GM12892 (cell line): ENCODE measurements around the gene EXD3.

ENCODE experiments used
- DNase-seq: peaks from one replicate; pipeline ENCODE4 v3.0.0; 2011; ENCODE audit not compliant: insufficient read length
- FAIRE-seq: peaks from 2 replicates; lab custom pipeline; 2011; peaks lifted over from hg19 to GRCh38; lab: Jason Lieb, UNC
- POLR2A ChIP-seq: IDR thresholded peaks from 2 replicates; pipeline ENCODE4 v1.6.1; 2011; ENCODE audit warnings: low read depth, low read length, control low read depth
- POLR2AphosphoS5 ChIP-seq: IDR thresholded peaks from 2 replicates; pipeline ENCODE4 v1.6.1; 2011; ENCODE audit warnings: low read depth, low read length, control low read depth
- TAF1 ChIP-seq: IDR thresholded peaks from 2 replicates; pipeline ENCODE4 v1.6.1; 2011; ENCODE audit warnings: low read depth, mild to moderate bottlenecking, control low read depth, low read length, borderline replicate concordance

Gene EXD3

DNA sequence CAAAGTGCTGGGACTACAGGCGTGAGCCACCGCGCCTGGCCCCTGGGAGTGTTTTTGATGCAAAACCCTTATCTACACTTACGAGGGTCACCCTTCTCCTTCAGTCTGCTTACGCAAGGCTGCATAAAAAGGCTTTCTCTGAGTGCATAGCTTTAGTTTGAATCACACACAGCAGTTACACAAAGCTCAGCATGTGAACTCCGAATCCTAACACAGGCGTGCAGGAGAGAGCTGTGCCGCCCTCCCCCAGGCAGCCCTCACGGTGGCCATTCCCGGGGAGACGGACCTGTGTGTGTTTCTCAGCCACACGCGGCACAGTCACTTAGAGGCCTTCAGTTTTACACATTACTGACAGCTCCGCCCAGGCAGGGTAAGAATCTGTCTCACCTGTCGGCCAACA lies 26.7 kb downstream of the EXD3 start:
- DNase-seq (no peak), FAIRE-seq (no peak)
- TF ChIP-seq TAF1 (no peak), POLR2A (no peak)

DNA sequence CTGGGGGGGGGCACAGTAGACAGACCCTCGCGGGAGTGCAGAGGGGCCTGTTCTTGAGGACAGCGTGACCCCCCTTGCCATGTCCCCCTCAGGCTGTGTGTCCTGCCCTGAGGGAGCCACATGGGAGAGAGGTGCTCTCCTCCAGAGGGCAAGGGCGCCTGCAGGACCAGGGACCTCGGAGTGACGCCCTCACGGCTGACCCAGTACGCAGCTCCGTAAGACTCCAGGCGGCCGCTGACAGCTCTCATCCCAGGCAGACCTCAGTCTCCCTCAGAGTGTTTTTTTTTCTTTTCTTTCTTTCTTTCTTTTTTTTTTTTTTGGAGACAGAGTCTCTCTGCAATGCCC lies 27.3 kb downstream of the EXD3 start:
- DNase-seq, result no peak

DNA sequence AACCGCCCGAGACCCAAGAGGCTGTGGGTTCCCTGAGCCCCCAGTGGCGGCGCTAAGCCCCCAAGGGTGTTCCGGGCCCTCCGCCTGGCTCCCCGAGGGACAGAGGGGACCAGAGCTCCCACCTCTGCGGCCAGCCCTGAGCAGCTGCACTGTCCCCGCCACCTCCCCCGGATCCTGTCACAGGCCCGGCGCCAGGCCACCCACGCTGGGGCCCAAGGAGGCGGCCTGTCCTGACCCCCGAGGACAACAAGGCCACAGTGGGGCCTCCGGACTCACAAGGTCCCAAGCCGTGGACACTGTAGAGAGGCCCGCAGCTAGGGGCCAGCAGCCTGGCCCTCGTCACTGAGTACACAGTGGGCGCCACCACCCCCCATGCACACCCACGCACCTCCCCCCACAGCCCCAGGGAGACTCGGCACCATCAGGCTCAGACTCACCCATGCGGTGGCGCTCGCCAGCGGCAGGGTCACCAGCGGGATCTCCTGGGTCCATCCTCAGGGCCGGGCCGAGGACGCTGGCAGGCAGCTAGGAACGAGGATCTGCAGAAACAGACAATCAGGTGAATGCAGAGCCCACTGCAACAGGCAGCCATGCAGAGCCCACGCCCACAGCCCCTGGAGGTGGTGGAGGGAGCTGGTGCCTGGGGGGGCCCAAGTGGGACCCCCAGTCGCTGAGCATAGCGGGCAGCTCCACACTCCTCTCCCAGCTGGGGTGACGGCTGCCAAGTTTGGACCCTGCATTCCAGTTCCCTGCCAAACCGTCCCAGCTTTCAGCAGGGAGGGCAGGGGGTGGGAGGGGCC lies 27.9 kb downstream of the EXD3 start:
- FAIRE-seq, result no peak
- no peak for TF ChIP-seq POLR2AphosphoS5
- no peak for TF ChIP-seq TAF1
- no peak for TF ChIP-seq POLR2A
- DNase-seq, result no peak

More for the DNA sequence above, 27.3 kb downstream of the EXD3 start:
- no peak for FAIRE-seq
- TF ChIP-seq POLR2A (no peak), POLR2AphosphoS5 (no peak), TAF1 (no peak)

DNA sequence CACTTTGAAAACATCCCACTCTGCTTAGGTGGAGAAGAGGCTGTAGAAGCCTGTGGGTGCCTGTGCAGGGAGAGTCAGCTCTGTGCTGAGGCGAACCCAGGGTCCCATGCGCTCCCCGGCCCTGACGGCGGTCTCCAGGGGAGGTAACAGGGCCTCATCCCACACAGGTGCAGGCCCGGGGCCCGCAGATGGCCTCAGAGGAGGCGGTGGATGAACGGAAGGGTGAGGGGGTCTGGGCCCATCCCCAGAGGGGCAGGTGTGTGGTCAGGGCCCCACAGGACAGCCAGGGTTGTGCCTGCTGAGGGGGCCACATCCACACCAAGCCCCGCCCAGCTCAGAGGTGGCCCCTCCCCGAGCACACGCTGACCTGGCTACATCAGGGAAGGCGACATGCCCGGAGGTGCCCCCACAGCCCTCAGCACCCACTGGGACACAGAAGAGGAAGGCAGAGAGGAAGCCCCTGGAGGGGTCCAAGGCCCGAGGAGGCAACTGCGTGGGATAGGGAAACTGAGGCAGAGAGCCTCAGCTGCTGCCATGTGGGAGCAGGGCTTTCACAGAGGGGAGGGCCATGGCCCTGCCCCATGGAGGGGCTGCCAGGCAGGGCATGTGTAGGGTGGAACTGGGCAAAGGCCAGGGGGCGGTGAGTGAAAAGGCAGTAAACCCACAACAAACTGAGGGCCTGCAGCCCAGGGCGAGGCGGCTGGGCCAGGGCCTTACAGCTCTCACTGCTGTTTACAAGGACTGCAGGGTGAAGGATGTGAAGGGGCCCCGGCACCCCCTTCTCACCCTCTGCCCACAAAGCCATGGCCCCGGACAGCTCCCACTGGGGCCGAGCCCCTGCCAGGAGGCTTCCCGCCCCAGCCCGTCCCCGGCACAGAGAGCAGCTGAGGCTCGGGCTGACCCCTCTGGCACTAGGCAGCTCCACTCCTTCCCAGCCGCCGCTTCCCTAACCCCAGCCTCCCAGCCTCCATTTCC lies 29.5 kb downstream of the EXD3 start:
- TF ChIP-seq POLR2A, result no peak
- TF ChIP-seq TAF1, result no peak
- TF ChIP-seq POLR2AphosphoS5, result no peak
- DNase-seq (no peak), FAIRE-seq (no peak)

DNA sequence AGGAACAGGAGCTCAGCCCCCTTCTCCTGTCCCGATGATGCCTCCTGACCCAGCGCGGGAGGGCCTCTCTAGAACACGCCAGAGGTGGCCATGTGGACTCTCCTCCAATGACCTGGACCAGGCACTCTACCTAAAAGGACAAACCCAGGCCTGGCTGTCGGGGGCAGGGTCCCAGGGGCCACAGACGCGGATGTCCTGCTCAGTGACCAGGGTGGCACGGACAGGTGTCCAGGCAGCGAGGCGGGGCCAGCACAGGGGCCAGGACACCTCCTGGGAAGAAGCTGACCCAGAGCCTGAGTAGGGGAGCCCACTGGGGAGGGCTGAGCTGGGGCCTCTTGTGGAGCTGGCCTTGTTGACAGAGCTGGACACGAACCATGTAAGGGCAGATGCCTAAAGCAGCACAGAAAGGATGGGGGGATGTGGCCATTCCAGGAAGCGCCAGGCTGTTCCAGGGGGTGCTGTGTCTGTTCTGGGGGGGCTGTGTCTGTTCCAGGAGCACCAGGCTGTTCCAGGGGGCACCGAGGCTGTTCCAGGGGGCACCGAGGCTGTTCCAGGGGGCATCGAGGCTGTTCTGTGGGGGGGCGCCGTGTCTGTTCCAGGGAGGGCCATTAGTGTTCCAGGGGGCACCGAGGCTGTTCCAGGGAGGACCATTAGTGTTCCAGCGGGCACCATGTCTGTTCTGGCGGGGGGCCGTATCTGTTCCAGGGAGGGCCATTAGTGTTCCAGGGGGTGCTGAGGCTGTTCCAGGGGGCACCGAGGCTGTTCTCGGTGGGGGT lies 30.5 kb downstream of the EXD3 start:
- no peak for TF ChIP-seq TAF1
- TF ChIP-seq POLR2A, result no peak
- TF ChIP-seq POLR2AphosphoS5, result no peak
- DNase-seq (no peak), FAIRE-seq (no peak)

DNA sequence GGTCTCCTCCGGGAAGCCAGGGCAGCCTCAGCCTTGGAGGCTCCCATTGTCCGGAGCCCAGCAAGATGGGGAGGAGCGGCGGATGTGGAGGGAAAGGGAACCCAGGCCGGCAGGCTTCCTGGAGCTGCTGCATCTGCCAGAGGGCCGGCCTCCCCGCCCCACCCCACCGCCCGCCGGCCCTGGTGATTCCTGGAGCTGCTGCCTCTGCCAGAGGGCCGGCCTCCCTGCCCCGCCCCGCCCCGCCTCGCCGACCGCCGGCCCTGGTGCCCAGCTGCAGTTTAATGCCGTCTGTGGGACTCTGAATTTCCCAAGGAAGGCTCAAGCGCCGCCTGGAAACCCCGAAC lies 31.6 kb downstream of the EXD3 start:
- DNase-seq (no peak), FAIRE-seq (no peak)

GRCh38 chr9:137390553-137391410 lies 32.2 kb downstream of the EXD3 start:
- FAIRE-seq (no peak), DNase-seq (no peak)
- no peak for TF ChIP-seq POLR2A
- TF ChIP-seq POLR2AphosphoS5, result no peak
- no peak for TF ChIP-seq TAF1

More for the DNA sequence above, 31.6 kb downstream of the EXD3 start:
- TF ChIP-seq POLR2A (no peak), POLR2AphosphoS5 (no peak), TAF1 (no peak)

GRCh38 chr9:137389428-137389746 lies 33.6 kb downstream of the EXD3 start:
- TF ChIP-seq POLR2A (no peak), TAF1 (no peak), POLR2AphosphoS5 (no peak)
- DNase-seq, result no peak
- no peak for FAIRE-seq

DNA sequence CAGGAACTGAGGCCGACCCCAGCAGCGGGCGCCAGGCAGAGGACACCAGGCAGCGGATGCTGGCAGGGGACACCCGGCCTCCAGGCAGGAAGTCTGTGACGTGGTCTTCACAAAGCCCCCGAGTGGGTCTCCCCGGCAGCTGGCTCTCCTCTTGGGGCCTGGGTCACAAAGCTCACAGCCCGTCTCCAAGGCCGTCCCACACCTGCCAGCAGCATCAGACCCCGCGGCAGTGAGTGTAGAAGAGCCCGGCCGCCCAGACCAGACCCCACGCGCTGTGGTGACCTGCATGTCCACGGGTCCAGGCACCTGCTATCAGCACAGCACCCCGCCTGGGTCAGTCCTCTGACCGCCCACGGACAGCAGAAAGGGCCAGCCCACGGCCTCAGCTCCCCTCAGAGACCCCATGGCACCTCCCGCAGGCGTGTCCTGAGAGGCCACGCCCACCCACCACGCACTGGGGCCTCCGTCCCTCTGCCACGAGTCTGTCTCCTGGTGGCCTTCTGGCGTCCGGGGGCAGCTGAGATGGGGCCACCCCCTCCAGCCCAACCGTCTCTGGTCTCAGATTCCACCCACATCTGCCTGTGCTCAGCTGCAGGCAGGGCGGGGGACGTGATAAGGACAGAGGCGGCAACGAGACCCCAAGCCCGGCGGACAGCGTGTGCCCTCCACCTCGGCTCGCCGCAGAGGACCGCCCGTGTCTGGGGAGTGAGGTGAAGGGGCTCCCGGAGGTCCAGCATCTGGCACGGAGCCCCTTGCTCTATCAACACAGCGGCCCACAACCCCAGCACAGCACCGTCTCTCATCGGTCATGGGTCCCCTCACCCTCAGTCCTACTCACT lies 34.2 kb downstream of the EXD3 start:
- DNase-seq (no peak), FAIRE-seq (no peak)
- TF ChIP-seq POLR2A, result no peak
- no peak for TF ChIP-seq TAF1
- no peak for TF ChIP-seq POLR2AphosphoS5
